T47D (cell line): ENCODE results near the gene PCP2.

ENCODE experiments used
- DNase-seq, 2 experiments: peaks; one replicate each; pipeline versions ENCODE4 v3.0.0 to v3.0.0-alpha.2; 2011 to 2012; ENCODE audit warnings: low read depth in 1 of 2, low spot score in 1 of 2
- JUND ChIP-seq: IDR thresholded peaks from 2 replicates; pipeline ENCODE4 v1.6.1; 2012; ENCODE audit warnings: low read depth
- in situ Hi-C: cut with HindIII; loops from 2 replicates; pipeline ENCODE4 v1.10.0; 2016; ENCODE audit warnings: low sequenced_read_pairs, low pct_unique_long_range_greater_than_20kb

PCP2 gene

GRCh38 chr19:7629347-7630054, 4.0 kb downstream of the PCP2 start, which contains the start of the genes PET100 and XAB2:
Gene PET100, plus strand, starts transcription at chr19:7629793. Its CDS starts 41 bp downstream, at chr19:7629834.
Gene XAB2, minus strand, starts transcription at chr19:7629545. Its CDS starts 18 bp downstream, at chr19:7629527.
- in situ Hi-C loops = no loop called here

GRCh38 chr19:7628589-7629311, 4.8 kb downstream of the PCP2 start:
- no peak for DNase-seq
- in situ Hi-C loops = no loop called here
- no peak for TF ChIP-seq JUND

More at GRCh38 chr19:7629347-7630054, 4.0 kb downstream of the PCP2 start, which contains the start of the genes PET100 and XAB2:
- peak; percentile 97 to 98 for DNase-seq
- no peak for TF ChIP-seq JUND

GRCh38 chr19:7627166-7627565, 6.4 kb downstream of the PCP2 start:
- TF ChIP-seq JUND = no peak
- no peak for DNase-seq
- in situ Hi-C loops = no loop called here

- no peak for DNase-seq
- TF ChIP-seq JUND = no peak
- in situ Hi-C loops = no loop called here
Observed at GRCh38 chr19:7625763-7626372, 7.7 kb downstream of the PCP2 start.

GRCh38 chr19:7624810-7625209, 8.7 kb downstream of the PCP2 start:
- in situ Hi-C loops = no loop called here
- TF ChIP-seq JUND = no peak
- DNase-seq = no peak

- in situ Hi-C loops = no loop called here
- no peak for DNase-seq
- TF ChIP-seq JUND = no peak
Observed at GRCh38 chr19:7623725-7624603, 9.6 kb downstream of the PCP2 start.

- DNase-seq = no peak
- in situ Hi-C loops = no loop called here
- TF ChIP-seq JUND = no peak
Observed at GRCh38 chr19:7622933-7623685, 10.4 kb downstream of the PCP2 start.

GRCh38 chr19:7620442-7621412, 12.8 kb downstream of the PCP2 start:
- in situ Hi-C loops = no loop called here
- no peak for TF ChIP-seq JUND
- no peak for DNase-seq

- DNase-seq = peak; percentile 84 to 94
- no peak for TF ChIP-seq JUND
- in situ Hi-C loops = no loop called here
Observed at GRCh38 chr19:7619671-7620441, 13.7 kb downstream of the PCP2 start.

GRCh38 chr19:7618771-7619510, 14.6 kb downstream of the PCP2 start:
- in situ Hi-C loops = no loop called here
- DNase-seq = peak; percentile 88 to 98
- TF ChIP-seq JUND = peak; percentile 47; the same call in 1 of the 2 replicates
